HG02759 (cell line): ENCODE measurements around the gene IL7R.
"Not testable (repeated sequence)": the region's sequence is repeated elsewhere in the genome, so short reads cannot be mapped to it uniquely, and the experiment has no call there.

Experiments
- ATAC-seq: cut with Tn5 transposase; IDR thresholded peaks from one replicate; pipeline ENCODE4 v1.9.1; 2021; ENCODE audit warnings: mild to moderate bottlenecking, moderate library complexity; ENCODE audit not compliant: unreplicated experiment

Gene IL7R

DNA sequence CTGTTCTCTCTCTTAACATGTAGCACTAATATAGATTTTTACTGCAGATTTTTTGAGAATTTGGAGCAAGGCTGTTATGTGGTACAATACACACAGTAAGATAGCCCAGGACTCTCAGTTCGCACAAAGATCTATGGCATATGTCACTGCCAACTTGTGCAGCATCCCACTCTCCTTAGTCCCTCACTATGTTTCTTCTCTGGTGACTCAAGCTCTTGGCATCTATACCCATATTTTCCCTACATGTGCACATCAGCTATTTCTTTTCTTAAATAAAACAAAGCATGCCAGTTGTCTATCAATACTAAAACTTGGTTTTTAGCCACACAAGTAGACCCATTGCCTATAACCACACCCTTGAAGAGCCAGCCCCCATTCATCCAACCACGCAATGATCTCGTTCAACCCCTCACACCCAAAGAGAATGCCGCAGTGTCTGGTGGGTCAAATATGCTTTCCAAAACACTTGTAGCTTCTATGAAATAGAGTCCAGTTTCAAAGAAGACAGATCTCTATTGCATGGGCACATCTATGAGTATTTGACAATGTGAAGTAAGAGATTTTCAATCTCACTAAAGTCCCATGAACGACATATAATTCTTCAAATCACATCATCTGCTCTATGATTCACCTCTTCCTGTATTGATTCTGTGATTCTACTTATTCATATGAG, 18.2 kb upstream of the IL7R start:
- no peak for ATAC-seq

GRCh38 chr5:35842856-35843255, 13.8 kb upstream of the IL7R start:
- no peak for ATAC-seq

DNA sequence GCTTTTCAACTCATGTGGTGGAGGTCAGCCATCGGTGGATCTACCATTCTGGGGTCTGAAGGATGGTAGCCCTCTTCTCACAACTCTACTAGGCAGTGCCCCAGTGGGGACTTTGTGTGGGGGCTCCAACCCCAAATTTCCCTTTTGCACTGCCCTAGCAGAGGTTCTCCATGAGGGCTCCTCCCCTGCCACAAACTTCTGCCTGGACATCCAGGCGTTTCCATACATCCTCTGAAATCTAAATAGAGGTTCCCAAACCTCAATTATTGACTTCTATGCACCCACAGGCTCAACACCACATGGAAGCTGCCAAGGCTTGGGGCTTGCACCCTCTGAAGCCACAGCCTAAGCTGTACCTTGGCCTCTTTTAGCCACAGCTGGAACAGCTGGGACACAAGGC, 11.2 kb upstream of the IL7R start:
- ATAC-seq = not testable (repeated sequence)

GRCh38 chr5:35847491-35847890, 9.2 kb upstream of the IL7R start:
- ATAC-seq = no peak

GRCh38 chr5:35847961-35848360, 8.7 kb upstream of the IL7R start:
- no peak for ATAC-seq

DNA sequence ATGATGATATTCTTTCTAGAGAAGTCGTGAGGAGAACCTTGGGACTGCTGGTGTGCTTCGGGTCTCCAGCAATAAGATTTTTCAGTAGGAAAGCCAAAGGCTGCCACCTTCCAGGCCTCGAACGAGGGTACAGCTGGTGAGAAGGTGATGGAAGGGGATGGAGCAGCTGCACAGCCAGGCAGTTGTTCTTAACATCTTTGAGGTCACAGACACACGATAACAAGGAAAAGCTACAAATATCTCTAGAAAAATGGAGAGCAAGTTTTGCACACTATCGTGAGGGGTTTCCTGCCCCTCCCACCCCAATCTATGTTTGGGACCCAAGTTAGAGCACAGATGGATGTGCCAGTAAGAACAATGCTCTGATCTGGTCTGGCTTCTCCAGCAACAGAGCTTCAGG, 6.8 kb upstream of the IL7R start:
- no peak for ATAC-seq

- ATAC-seq = no peak
Observed at GRCh38 chr5:35850967-35851680, 5.6 kb upstream of the IL7R start.

DNA sequence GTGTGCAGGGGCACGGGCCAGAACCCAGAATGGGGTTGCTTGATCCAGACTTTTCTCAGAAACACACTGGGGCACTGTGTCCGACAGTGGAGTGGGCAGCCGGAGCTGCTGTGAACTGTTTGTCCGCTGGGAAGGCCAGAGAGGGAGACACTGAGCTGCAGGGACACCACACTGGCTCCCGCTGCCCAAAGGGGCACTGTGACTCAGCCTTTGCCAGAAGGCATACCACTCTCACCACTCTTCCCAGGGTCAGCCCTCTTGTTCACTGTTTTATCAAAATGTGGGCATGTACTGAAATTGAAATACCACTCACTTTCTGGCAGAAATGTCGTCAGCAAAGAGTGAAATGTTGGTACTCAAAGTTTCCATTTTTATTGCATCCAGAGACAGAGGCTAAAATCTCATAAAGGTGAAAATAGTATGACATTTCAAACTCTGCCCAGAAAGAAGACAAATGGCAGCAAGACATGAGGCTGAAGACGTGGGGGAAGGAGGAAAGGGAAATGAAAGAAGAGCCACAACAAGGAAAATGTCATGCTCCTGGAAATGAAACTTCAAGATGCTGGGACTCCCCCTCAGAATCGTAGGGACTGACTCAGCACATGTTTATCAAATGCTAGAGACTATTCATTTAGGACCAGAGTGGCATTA, 4.5 kb upstream of the IL7R start:
- ATAC-seq = peak; percentile 54

DNA sequence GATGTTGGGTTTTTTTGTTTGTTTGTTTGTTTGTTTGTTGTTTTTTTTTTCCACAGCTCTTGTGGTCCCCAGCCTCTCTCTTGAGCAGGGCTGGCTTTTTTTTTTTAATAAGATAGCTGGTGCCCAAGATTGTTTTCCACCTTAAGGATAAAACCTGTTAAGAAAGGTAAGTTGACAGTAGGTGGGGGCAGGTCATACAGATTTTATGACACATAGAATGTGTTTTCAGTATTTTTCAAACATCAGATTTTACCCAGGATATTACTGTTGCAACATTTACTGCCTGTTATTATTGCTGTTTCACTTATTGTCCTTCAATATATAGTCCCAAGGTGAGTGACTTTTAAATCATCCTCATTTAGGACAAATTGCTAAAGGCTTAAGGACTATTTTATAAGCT, 3.9 kb upstream of the IL7R start:
- no peak for ATAC-seq

DNA sequence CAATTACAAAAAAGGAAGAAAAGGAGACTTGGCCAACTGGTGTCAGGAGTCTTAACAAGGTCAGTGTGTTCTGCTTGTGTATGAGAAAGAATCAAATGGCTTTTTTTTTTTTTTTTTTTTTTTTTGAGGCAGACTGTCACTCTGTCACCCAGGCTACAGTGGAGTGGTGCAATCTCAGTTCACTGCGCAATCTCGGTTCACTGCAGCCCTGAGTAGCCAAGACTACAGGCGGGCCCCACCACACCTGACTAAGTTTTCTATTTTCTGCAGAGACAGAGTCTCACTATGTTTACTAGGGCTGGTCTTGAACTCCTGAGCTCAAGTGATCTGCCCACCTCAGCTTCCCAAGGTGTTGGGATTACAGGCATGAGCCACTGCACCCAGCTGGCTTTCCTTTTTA, 3.1 kb upstream of the IL7R start:
- no peak for ATAC-seq

GRCh38 chr5:35854248-35854647, 2.4 kb upstream of the IL7R start:
- ATAC-seq = no peak

- ATAC-seq = no peak
Observed at GRCh38 chr5:35855187-35855586, 1.5 kb upstream of the IL7R start.

DNA sequence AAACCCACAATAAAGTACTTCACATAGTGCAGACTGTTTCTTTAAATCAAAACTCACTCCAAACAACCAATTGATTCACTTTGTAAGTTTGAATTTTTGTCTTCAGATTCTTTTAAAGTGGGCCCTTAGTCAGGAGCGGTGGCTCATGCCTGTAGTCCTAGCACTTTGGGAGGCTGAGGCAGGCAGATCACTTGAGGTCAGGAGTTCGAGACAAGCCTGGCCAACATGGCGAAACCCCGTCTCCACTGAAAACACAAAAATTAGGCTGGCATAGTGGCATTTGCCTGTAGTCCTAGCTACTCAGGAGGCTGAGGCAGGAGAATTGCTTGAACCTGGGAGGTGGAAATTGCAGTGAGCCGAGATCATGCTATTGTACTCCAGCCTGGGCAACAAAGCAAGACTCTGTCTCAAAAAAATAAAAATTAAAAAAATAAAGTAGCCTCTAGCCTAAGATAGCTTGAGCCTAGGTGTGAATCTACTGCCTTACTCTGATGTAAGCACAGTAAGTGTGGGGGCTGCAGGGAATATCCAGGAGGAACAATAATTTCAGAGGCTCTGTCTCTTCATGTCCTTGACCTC, 416 bp upstream of the IL7R start:
- not testable (repeated sequence) for ATAC-seq

DNA sequence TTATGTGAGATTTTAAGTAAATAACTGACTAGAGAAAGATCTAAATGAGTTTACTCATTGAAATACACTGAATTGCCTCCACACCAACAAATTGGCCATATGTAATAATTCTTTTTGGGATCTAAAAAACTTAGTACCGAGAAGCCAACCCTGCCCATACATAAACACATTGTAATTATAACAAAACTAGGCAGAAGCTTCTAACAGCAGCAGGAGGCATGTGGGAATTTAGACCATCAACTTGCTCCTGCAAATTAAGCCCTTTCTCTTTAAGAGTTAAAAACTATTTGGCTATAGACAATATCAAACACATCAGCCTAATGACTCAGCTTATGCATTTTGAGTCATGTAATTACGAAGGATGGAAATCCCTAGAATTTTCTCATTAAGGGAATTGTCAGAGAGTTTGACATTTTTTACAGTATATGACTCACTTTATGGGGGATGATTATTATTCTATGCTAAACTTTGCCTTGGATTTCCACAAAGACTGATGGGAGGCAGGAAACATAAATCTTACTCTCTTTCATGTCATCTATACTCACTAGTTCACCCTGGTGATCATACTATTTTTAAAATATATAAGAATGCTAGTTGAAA, 1.0 kb downstream of the IL7R start:
- no peak for ATAC-seq

- no peak for ATAC-seq
Observed at GRCh38 chr5:35859101-35859661, 2.5 kb downstream of the IL7R start.

DNA sequence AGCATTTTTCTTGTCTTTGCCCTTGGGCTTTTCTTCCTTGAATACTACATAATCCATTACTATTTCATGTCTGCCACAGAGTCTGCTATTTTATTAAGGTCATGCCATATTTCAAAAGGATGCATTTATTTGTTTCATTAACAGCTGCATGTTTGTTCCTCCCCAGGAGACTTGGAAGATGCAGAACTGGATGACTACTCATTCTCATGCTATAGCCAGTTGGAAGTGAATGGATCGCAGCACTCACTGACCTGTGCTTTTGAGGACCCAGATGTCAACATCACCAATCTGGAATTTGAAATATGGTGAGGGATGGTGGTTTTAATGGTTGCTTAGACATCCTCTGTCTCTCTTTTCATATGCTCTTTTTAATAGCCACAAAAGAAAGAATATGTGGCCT, 4.0 kb downstream of the IL7R start:
- no peak for ATAC-seq

DNA sequence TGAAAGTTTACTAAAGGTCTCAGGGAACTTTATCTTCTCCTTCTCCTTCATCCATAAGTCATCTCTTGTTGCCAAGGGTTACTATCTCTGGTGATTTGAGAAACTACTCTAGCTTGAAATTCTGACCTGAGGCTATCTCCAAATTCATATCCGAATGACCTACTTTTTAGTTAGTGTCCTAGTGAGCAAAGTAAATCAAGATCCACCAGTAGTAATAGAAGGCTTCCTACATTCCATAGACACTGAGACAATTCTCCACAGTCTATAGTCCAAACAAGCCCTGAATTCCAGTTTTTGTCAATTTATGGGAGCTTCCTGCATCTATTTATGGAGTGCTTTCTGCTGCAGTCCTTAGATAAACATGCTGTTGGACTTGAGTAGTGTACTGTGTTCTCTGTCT, 5.0 kb downstream of the IL7R start:
- no peak for ATAC-seq

- no peak for ATAC-seq
Observed at GRCh38 chr5:35862126-35862525, 5.4 kb downstream of the IL7R start.

DNA sequence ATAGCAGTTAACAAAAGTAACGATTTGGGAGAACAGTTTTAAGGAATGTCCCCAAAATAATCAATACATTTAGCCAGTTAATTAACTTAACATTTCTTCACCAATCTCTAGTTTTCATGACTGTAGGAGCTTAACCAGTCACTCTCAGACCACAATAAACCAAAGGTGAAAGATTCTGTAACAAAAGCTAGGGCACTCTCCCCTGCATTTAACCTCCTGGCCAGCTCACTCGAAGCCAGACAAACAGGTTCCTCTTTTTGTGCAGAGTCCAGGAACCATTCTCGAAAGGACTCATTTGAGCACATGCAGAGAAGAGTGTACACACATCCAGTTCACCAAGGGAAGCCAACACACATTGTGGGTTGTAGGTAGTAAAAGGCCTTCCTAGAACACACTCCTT, 6.5 kb downstream of the IL7R start:
- ATAC-seq = no peak

DNA sequence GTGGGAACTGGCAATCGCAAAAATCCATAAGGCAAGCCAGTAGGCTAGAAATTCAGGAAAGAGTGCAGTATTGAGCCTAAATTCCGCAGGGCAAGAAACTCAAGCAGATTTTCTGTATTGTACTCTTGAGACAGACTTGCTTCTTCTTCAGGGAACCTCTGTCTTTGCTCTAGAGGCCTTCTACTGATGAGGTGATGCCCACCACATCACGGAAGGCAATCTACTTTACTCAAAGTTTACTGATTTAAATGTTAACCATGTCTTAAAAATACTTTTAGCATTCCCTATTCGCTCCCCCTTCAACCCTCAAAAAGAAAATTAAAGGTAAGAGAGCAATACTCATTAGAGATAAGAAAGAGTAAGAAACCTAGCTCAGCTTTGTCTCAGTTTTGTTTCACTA, 11.3 kb downstream of the IL7R start:
- ATAC-seq = no peak

GRCh38 chr5:35869685-35870277, 13.1 kb downstream of the IL7R start:
- ATAC-seq = no peak
